HEK293 (cell line): ENCODE results near the gene CERS5.
"Not testable (repeated sequence)": the region's sequence is repeated elsewhere in the genome, so short reads cannot be mapped to it uniquely, and the experiment has no call there.

ENCODE experiments used
- CTCF ChIA-PET: fragments of 350-600 bp; formaldehyde crosslinking; extraction: SDS; loops from one replicate; lab custom pipeline; 2021; ENCODE audit warnings: antibody characterized with exemption; lab: Yijun Ruan, JAX
- POLR2A ChIA-PET: fragments of 300-600 bp; formaldehyde crosslinking; extraction: SDS; loops from one replicate; lab custom pipeline; 2020; ENCODE audit warnings: antibody characterized with exemption, inconsistent platforms; lab: Yijun Ruan, JAX
- H3K27ac ChIP-seq: fragments of 200-500 bp; sonication (Bioruptor generic); 2 replicates; pipeline ENCODE4 v1.5.1; 2014; ENCODE audit warnings: low read depth, low read length, control low read depth, inconsistent platforms; ENCODE audit errors: extremely low read depth
- H3K36me3 ChIP-seq, 2 experiments: fragments of 200-500 bp in 1 of 2; sonication (Bioruptor generic) in 1 of 2; 1 replicate in 1 of 2; 2 replicates in 1 of 2; pipeline ENCODE4 v1.5.1; 2014 to 2017; ENCODE audit warnings: inconsistent platforms in 2 of 2, low read length in 2 of 2; ENCODE audit not compliant: control insufficient read depth in 2 of 2, insufficient read depth in 1 of 2
- H3K4me1 ChIP-seq: fragments of 200-500 bp; sonication (Bioruptor generic); 2 replicates; pipeline ENCODE4 v1.5.1; 2014; ENCODE audit warnings: mild to moderate bottlenecking, low read length, inconsistent platforms; ENCODE audit not compliant: control insufficient read depth, insufficient read depth
- H3K4me3 ChIP-seq: 2 replicates; pipeline ENCODE4 v1.5.1; 2011; ENCODE audit warnings: low read depth, mild to moderate bottlenecking, control low read depth, low read length, moderate library complexity
- H3K9me3 ChIP-seq: fragments of 200-500 bp; sonication (Bioruptor generic); 2 replicates; pipeline ENCODE4 v1.5.1; 2014; ENCODE audit warnings: low read depth, low read length, inconsistent platforms; ENCODE audit not compliant: control insufficient read depth, insufficient read depth
- ATF2 ChIP-seq: fragments of 450-650 bp; formaldehyde crosslinking; IDR thresholded peaks from 2 replicates; pipeline ENCODE4 v1.5.1; 2016; ENCODE audit warnings: missing biosample characterization, missing genetic modification characterization, low read depth
- GLIS1 ChIP-seq: fragments of 450-650 bp; formaldehyde crosslinking; IDR thresholded peaks from 2 replicates; pipeline ENCODE4 v1.5.1; 2016; ENCODE audit warnings: missing biosample characterization, missing genetic modification characterization
- KLF1 ChIP-seq: fragments of 450-650 bp; formaldehyde crosslinking; IDR thresholded peaks from 2 replicates; pipeline ENCODE4 v1.5.1; 2016; ENCODE audit warnings: missing biosample characterization, missing genetic modification characterization
- KLF16 ChIP-seq: fragments of 450-650 bp; formaldehyde crosslinking; IDR thresholded peaks from 2 replicates; pipeline ENCODE4 v1.5.1; 2017; ENCODE audit warnings: missing biosample characterization, missing genetic modification characterization
- RBAK ChIP-seq: fragments of 450-650 bp; formaldehyde crosslinking; IDR thresholded peaks from 2 replicates; pipeline ENCODE4 v1.5.1; 2016; ENCODE audit warnings: missing biosample characterization, missing genetic modification characterization
- SCRT2 ChIP-seq: fragments of 450-650 bp; formaldehyde crosslinking; IDR thresholded peaks from 2 replicates; pipeline ENCODE4 v1.5.1; 2016; ENCODE audit warnings: missing biosample characterization, missing genetic modification characterization
- YY1 ChIP-seq: fragments of 450-650 bp; formaldehyde crosslinking; IDR thresholded peaks from 2 replicates; pipeline ENCODE4 v1.5.1; 2018; ENCODE audit warnings: missing biosample characterization, missing genetic modification characterization
- YY2 ChIP-seq: fragments of 450-650 bp; formaldehyde crosslinking; IDR thresholded peaks from 2 replicates; pipeline ENCODE4 v1.5.1; 2016; ENCODE audit warnings: missing biosample characterization, missing genetic modification characterization
- ZBTB6 ChIP-seq: fragments of 450-650 bp; formaldehyde crosslinking; IDR thresholded peaks from 2 replicates; pipeline ENCODE4 v1.5.1; 2017; ENCODE audit warnings: missing biosample characterization, missing genetic modification characterization
- ZNF121 ChIP-seq: fragments of 450-650 bp; formaldehyde crosslinking; IDR thresholded peaks from 2 replicates; pipeline ENCODE4 v1.5.1; 2016; ENCODE audit warnings: missing biosample characterization, missing genetic modification characterization
- ZNF16 ChIP-seq: fragments of 450-650 bp; formaldehyde crosslinking; IDR thresholded peaks from 2 replicates; pipeline ENCODE4 v1.5.1; 2016; ENCODE audit warnings: low read depth, missing biosample characterization, missing genetic modification characterization
- ZNF175 ChIP-seq: fragments of 450-650 bp; formaldehyde crosslinking; IDR thresholded peaks from 2 replicates; pipeline ENCODE4 v1.5.1; 2016; ENCODE audit warnings: missing biosample characterization, missing genetic modification characterization
- ZNF274 ChIP-seq, 2 experiments: fragments of 200-500 bp in 1 of 2; fragments of 450-650 bp in 1 of 2; sonication (Bioruptor generic) in 1 of 2; formaldehyde crosslinking in 1 of 2; IDR thresholded peaks; 2 replicates each; pipeline versions ENCODE4 v1.5.1 to v1.6.1; 2014 to 2016; ENCODE audit warnings: borderline replicate concordance in 1 of 2, inconsistent platforms in 1 of 2, low read length in 1 of 2, missing biosample characterization in 1 of 2, missing genetic modification characterization in 1 of 2
- ZNF302 ChIP-seq: fragments of 450-650 bp; formaldehyde crosslinking; IDR thresholded peaks from 2 replicates; pipeline ENCODE4 v1.5.1; 2016; ENCODE audit warnings: missing biosample characterization, missing genetic modification characterization, low read depth
- ZNF362 ChIP-seq: fragments of 450-650 bp; formaldehyde crosslinking; IDR thresholded peaks from 2 replicates; pipeline ENCODE4 v1.5.1; 2016; ENCODE audit warnings: missing biosample characterization, missing genetic modification characterization
- ZNF404 ChIP-seq: fragments of 450-650 bp; formaldehyde crosslinking; IDR thresholded peaks from 2 replicates; pipeline ENCODE4 v1.5.1; 2017; ENCODE audit warnings: missing biosample characterization, missing genetic modification characterization
- ZNF473 ChIP-seq: fragments of 450-650 bp; formaldehyde crosslinking; IDR thresholded peaks from 2 replicates; pipeline ENCODE4 v1.5.1; 2017; ENCODE audit warnings: missing biosample characterization, missing genetic modification characterization
- ZNF488 ChIP-seq: fragments of 450-650 bp; formaldehyde crosslinking; IDR thresholded peaks from 2 replicates; pipeline ENCODE4 v1.5.1; 2016; ENCODE audit warnings: missing biosample characterization, missing genetic modification characterization
- ZNF555 ChIP-seq: fragments of 450-650 bp; formaldehyde crosslinking; conservative IDR thresholded peaks from 2 replicates; pipeline ENCODE4 v1.5.1; 2017; ENCODE audit warnings: missing biosample characterization, mild to moderate bottlenecking, missing genetic modification characterization, inconsistent platforms
- ZNF560 ChIP-seq: fragments of 450-650 bp; formaldehyde crosslinking; IDR thresholded peaks from 2 replicates; pipeline ENCODE4 v1.5.1; 2017; ENCODE audit warnings: missing biosample characterization, missing genetic modification characterization, borderline replicate concordance
- ZNF571 ChIP-seq: fragments of 450-650 bp; formaldehyde crosslinking; IDR thresholded peaks from 2 replicates; pipeline ENCODE4 v1.5.0; 2017; ENCODE audit warnings: missing biosample characterization, missing genetic modification characterization
- ZNF596 ChIP-seq: fragments of 450-650 bp; IDR thresholded peaks from 2 replicates; pipeline ENCODE4 v1.5.0; 2018; ENCODE audit warnings: missing biosample characterization, mild to moderate bottlenecking, missing genetic modification characterization, moderate library complexity
- ZNF629 ChIP-seq: fragments of 450-650 bp; formaldehyde crosslinking; IDR thresholded peaks from 2 replicates; pipeline ENCODE4 v1.5.1; 2017; ENCODE audit warnings: missing biosample characterization, missing genetic modification characterization
- ZNF677 ChIP-seq: fragments of 450-650 bp; IDR thresholded peaks from 2 replicates; pipeline ENCODE4 v1.5.0; 2018; ENCODE audit warnings: missing biosample characterization, mild to moderate bottlenecking, missing genetic modification characterization, moderate library complexity
- ZNF792 ChIP-seq: fragments of 450-650 bp; formaldehyde crosslinking; IDR thresholded peaks from 2 replicates; pipeline ENCODE4 v1.5.1; 2016; ENCODE audit warnings: missing biosample characterization, missing genetic modification characterization

Gene CERS5

GRCh38 chr12:50148011-50148410, 19.2 kb downstream of the CERS5 start:
- H3K4me3 ChIP-seq, H3K27ac ChIP-seq, H3K36me3 ChIP-seq, H3K9me3 ChIP-seq, H3K4me1 ChIP-seq: not testable (repeated sequence)
- peak; percentile 61; the same call in 1 of the 2 replicates for TF ChIP-seq ZBTB6 (tag by site-specific recombination)
- peak; percentile 71 for TF ChIP-seq GLIS1 (tag by site-specific recombination)
- POLR2A ChIA-PET: interaction anchor here (0.6 to 1.6 kb wide), 2 partner anchors 36 to 61 kb away, joined by 3 to 9 read pairs; partner anchors contain the start of gene COX14
- CTCF ChIA-PET: interaction anchor here (0.5 to 2.1 kb wide), 5 partner anchors 35 to 181 kb away, joined by 3 to 7 read pairs (median 3); partner anchors contain the start of gene COX14

- Histone ChIP-seq H3K9me3 (no peaks in the 10 kb centered on the region), H3K36me3 (peaks cover 2 to 16% of the 10 kb centered on the region in 2 experiments; a peak in 2 of 3 replicates), H3K27ac (no peak overlapping the region), H3K4me1 (peaks cover 6% of the 10 kb centered on the region), H3K4me3 (no peak overlapping the region)
- ChIA-PET POLR2A (interaction anchor here (1.6 to 1.8 kb wide), 2 partner anchors 20 to 35 kb away, joined by 9 to 12 read pairs; partner anchors contain the start of genes CERS5 and COX14), CTCF (interaction anchor here (0.6 to 2.1 kb wide), 4 partner anchors 36 to 1098 kb away, joined by 3 to 7 read pairs (median 4); partner anchors contain the start of gene COX14)
- no peak for TF ChIP-seq SCRT2 (tag by site-specific recombination)
- no peak for TF ChIP-seq ZNF677 (tag by site-specific recombination)
- TF ChIP-seq ZNF555 (tag by site-specific recombination): no peak
- no peak for TF ChIP-seq ZNF175 (tag by site-specific recombination)
- TF ChIP-seq ZNF404 (tag by site-specific recombination): no peak
- no peak for TF ChIP-seq ZNF274 (IDR thresholded peaks at IDR 0.05; ENCODE audit: low read length)
- no peak for TF ChIP-seq ZNF274 (tag by site-specific recombination; IDR thresholded peaks at IDR 0.05; ENCODE audit: borderline replicate concordance)
Measured at GRCh38 chr12:50147281-50147680, 19.9 kb downstream of the CERS5 start.

- Histone ChIP-seq H3K9me3 (no peaks in the 10 kb centered on the region), H3K4me1 (peaks cover 6% of the 10 kb centered on the region), H3K4me3 (no peak overlapping the region), H3K36me3 (peaks cover 18 to 34% of the 10 kb centered on the region in 2 experiments), H3K27ac (no peak overlapping the region)
- ChIA-PET CTCF (interaction anchor here (0.5 to 2.1 kb wide), 4 partner anchors 8 to 66 kb away, joined by 3 to 7 read pairs (median 6); no protein-coding TSS in a partner anchor), POLR2A (no interaction called here)
- no peak for TF ChIP-seq ZNF792 (tag by site-specific recombination)
- no peak for TF ChIP-seq YY2
- no peak for TF ChIP-seq ZNF16
- TF ChIP-seq ATF2 (tag by site-specific recombination): no peak
- TF ChIP-seq ZNF560: no peak
- TF ChIP-seq ZNF596: no peak
- TF ChIP-seq ZNF473 (tag by site-specific recombination): no peak
- TF ChIP-seq ZNF362 (tag by site-specific recombination): no peak
- no peak for TF ChIP-seq RBAK (tag by site-specific recombination)
- no peak for TF ChIP-seq ZNF488 (tag by site-specific recombination)
- TF ChIP-seq ZNF571 (tag by site-specific recombination): no peak
- no peak for TF ChIP-seq YY1 (tag by site-specific recombination)
- no peak for TF ChIP-seq KLF16 (tag by site-specific recombination)
- TF ChIP-seq ZNF121: no peak
- no peak for TF ChIP-seq ZNF302 (tag by site-specific recombination)
- TF ChIP-seq KLF1 (tag by site-specific recombination): no peak
- TF ChIP-seq ZNF629: no peak
Measured at GRCh38 chr12:50145439-50145838, 21.7 kb downstream of the CERS5 start.
